SJSA1 (cell line): ENCODE data around the gene IL17F. TPM values are rescaled to one million over a fixed set of nuclear protein-coding genes. Genes with fewer than 3 reads are reported as not detected.
"Not testable (repeated sequence)": the region's sequence is repeated elsewhere in the genome, so short reads cannot be mapped to it uniquely, and the experiment has no call there.

Experiments
- DNase-seq, 2 experiments: peaks; one replicate each; pipeline ENCODE4 v3.0.0-alpha.2; 2015 to 2020; ENCODE audit warnings: low spot score in 2 of 2, low read depth in 1 of 2
- H3K27ac ChIP-seq: fragments of 250-450 bp; sonication (Bioruptor Pico); 2 replicates; pipeline ENCODE4 v1.5.1; 2020; ENCODE audit warnings: mild to moderate bottlenecking, moderate library complexity
- H3K27me3 ChIP-seq: fragments of 250-450 bp; sonication (Bioruptor Pico); replicated peaks from 2 replicates; pipeline ENCODE4 v1.5.1; 2020; ENCODE audit warnings: mild to moderate bottlenecking, moderate library complexity
- H3K36me3 ChIP-seq: fragments of 250-450 bp; sonication (Bioruptor Pico); 2 replicates; pipeline ENCODE4 v1.5.1; 2020; ENCODE audit warnings: mild to moderate bottlenecking
- H3K4me1 ChIP-seq: fragments of 250-450 bp; sonication (Bioruptor Pico); replicated peaks from 2 replicates; pipeline ENCODE4 v1.6.1; 2021; ENCODE audit warnings: mild to moderate bottlenecking
- H3K4me3 ChIP-seq: fragments of 250-450 bp; sonication (Bioruptor Pico); 2 replicates; pipeline ENCODE4 v1.5.1; 2020; ENCODE audit warnings: mild to moderate bottlenecking
- H3K9me3 ChIP-seq: fragments of 250-450 bp; sonication (Bioruptor Pico); replicated peaks from 2 replicates; pipeline ENCODE4 v1.5.1; 2020; ENCODE audit warnings: mild to moderate bottlenecking
- total RNA-seq: library from RNA; depleted of rRNA; stranded (reverse); fragments of >200 nt; shearing (Covaris generic); gene quantifications from 2 replicates; pipeline ENCODE4 v1.2.3, GENCODE V29; 2014; rRNA removed

Gene IL17F
- total RNA-seq, 1 experiment from 2014 or later, result not detected

DNA sequence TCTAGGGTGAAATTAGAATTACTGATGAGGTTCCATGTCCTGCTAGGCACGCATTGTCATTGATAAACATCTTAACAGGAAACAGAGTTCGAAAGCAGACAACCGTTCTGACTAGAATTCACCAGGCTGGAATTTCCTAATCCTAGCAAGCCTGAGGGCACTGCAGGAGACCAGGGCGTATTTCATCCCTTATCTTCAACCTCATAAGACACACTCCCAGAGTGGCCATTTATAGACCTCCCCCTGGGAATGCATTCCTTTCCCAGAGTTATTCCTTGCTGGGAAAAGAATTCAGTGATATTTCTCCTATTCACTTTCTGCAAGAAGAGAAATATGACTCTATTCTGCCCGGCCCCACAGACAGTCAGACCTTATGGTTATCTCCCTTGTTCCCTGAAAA is 44.2 kb downstream of the IL17F start:
- H3K27ac ChIP-seq, H3K27me3 ChIP-seq, H3K4me1 ChIP-seq, DNase-seq, H3K9me3 ChIP-seq, H3K4me3 ChIP-seq, H3K36me3 ChIP-seq: not testable (repeated sequence)

DNA sequence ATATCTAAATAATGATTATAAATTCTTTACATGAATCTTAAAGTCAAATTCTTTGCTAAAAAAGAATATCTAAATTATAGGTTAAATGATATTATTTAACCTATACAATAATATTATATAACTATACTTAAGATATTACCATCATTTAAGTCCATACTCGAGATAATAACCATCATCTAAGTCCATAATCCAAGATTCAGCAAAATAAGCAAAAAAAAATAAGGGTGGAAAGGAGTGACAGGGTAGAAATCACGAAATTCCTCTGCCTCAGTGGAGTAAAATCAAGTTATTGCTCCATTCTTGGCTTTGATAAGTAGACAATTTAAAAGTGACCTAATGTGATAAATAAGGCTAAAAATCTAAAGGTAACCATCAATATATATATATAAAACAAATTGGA is 48.4 kb downstream of the IL17F start:
- H3K4me1 ChIP-seq, result no peaks in the 10 kb centered on the region
- H3K27me3 ChIP-seq, result no peaks in the 10 kb centered on the region
- H3K9me3 ChIP-seq, result no peaks in the 10 kb centered on the region
- H3K36me3 ChIP-seq, result no peaks in the 10 kb centered on the region
- no peak for DNase-seq
- H3K27ac ChIP-seq, result no peak overlapping the region
- no peak overlapping the region for H3K4me3 ChIP-seq

DNA sequence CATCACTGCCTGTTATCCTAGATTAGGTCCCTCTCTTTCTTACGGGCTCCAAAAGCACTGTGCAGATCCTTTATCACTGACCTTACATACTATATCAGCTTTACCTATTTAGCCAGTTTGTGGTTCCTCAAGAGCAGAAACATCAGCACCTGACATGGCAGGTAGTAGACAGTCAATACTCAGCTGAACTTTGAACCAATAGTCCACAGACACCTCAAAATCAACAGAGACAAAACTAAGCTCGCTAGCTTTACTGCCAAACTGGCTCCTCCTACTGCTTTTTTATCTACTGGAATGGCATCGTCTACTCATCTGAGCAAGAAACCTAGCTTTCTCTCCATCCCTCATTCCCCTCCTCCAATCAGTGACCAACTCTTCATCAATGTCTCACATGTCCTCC is 52.5 kb downstream of the IL17F start:
- no peak overlapping the region for H3K27ac ChIP-seq
- H3K4me1 ChIP-seq, result no peaks in the 10 kb centered on the region
- no peak overlapping the region for H3K4me3 ChIP-seq
- no peak for DNase-seq
- 0 out of 2 replicates have a peak, but pooled peaks cover 6% of the 10 kb centered on the region for H3K27me3 ChIP-seq
- H3K36me3 ChIP-seq, result no peaks in the 10 kb centered on the region
- H3K9me3 ChIP-seq, result no peaks in the 10 kb centered on the region

DNA sequence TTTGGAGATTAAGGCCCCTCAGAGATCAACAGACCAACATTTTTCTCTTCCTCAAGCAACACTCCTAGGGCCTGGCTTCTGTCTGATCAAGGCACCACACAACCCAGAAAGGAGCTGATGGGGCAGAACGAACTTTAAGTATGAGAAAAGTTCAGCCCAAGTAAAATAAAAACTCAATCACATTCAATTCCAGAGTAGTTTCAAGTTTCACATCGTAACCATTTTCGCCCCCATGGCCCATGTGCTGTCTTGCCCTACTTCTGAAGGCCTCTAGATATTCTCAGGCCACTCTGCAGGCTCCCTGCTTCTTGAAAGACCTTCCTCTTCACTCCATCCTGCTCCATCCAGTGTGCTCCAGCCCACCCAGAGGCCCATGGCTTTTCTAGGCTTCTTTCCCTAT is 53.9 kb downstream of the IL17F start:
- Histone ChIP-seq H3K36me3 (no peaks in the 10 kb centered on the region), H3K4me1 (no peaks in the 10 kb centered on the region), H3K27ac (no peak overlapping the region), H3K4me3 (no peak overlapping the region), H3K9me3 (no peaks in the 10 kb centered on the region), H3K27me3 (0 out of 2 replicates have a peak, but pooled peaks cover 6% of the 10 kb centered on the region)
- DNase-seq, result no peak

DNA sequence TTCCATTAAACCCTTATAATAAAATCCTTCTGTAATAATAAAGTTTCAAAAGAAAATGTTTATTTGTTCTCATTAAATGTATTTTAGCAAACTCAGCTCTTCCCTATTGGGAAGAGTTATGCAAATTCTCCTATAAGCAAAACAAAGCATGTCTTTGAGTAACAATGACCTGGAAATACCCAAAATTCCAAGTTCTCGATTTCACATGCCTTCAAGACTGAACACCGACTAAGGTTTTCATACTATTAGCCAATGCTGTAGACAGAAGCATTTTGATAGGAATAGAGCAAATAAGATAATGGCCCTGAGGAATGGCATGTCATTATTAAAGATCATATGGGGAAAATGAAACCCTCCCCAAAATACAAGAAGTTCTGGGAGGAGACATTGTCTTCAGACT is 54.3 kb downstream of the IL17F start:
- DNase-seq, result no peak
- Histone ChIP-seq H3K4me3 (no peak overlapping the region), H3K36me3 (no peaks in the 10 kb centered on the region), H3K27ac (no peak overlapping the region), H3K9me3 (no peaks in the 10 kb centered on the region), H3K4me1 (no peaks in the 10 kb centered on the region), H3K27me3 (0 out of 2 replicates have a peak, but pooled peaks cover 6% of the 10 kb centered on the region)

DNA sequence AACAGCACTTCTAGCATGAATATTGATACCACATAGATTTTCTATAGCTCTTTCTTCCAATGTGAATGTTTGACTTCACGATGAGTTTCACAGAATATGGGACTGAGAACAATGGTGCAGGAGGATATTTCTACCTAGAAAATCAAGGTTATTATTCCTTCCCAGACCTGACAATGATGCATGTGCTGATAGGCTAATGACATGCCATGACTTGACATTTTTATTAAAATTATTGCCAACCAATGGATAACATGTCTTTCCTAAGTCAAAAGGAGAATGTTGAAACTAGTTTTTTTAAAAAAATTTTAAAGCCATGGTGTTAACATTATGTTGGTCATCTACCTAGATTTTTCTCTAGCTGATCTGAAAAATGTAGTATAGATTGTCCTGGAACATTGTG is 57.2 kb downstream of the IL17F start:
- H3K9me3 ChIP-seq, result no peaks in the 10 kb centered on the region
- no peak overlapping the region for H3K27ac ChIP-seq
- no peak overlapping the region for H3K4me3 ChIP-seq
- DNase-seq, result no peak
- no peaks in the 10 kb centered on the region for H3K4me1 ChIP-seq
- 0 out of 2 replicates have a peak, but pooled peaks cover 6% of the 10 kb centered on the region for H3K27me3 ChIP-seq
- no peaks in the 10 kb centered on the region for H3K36me3 ChIP-seq

Other genes starting within 250 kb of the IL17F start
- gene PKHD1, start 156.9 kb downstream of the IL17F start, total RNA-seq, result under 0.01 TPM in 1 of 2 replicates, not detected in the other
- gene IL17A, start 58.1 kb downstream of the IL17F start, total RNA-seq, result not detected in 2 replicates
- 212 and 220 TPM in 2 replicates for gene MCM3, start 40.2 kb upstream of the IL17F start, total RNA-seq
- gene PAQR8, start 117.7 kb upstream of the IL17F start, total RNA-seq, result 5.8 and 10.0 TPM in 2 replicates
- gene EFHC1, start 175.8 kb upstream of the IL17F start, total RNA-seq, result 15.7 and 15.8 TPM in 2 replicates